Measurements from ENCODE around the gene SERINC3. TPM values are rescaled to one million over a fixed set of nuclear protein-coding genes. Genes with fewer than 3 reads are reported as not detected.

SERINC3 gene
- total and polyA plus RNA-seq, 2 donors, result 34.8 to 51.2 TPM

DNA sequence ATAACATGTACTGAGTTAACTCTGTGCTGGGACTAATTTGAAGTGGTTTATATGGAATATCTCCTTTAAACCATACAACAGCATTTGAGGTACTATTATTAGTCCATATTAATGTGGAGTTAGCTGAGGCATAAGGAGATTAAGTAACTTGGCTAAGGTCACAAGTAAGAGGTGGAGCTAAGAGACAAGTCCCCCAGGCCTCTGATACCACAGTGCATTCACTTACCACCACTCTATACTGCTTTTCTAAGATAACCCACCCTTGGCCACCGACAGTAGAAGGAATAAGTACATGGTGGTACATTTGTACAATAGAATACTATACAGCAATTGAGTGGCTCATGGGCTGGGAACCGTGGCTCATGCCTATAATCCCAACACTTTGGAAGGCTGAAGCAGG, 62.6 kb downstream of the SERINC3 start:
- no peak overlapping the region for H3K4me3 ChIP-seq (ENCODE audit: low read length in 2 of 2)
- no peaks in the 10 kb centered on the region for H3K4me1 ChIP-seq (ENCODE audit: control insufficient read depth in 2 of 2, insufficient read depth in 2 of 2, low read length in 2 of 2)
- WGBS, result 91% methylated on average over 2 of the region's 2 CpGs
- DNase-seq (ENCODE audit: low read depth in 6 of 9, low spot score in 9 of 9), result no peak
- H3K27ac ChIP-seq (ENCODE audit: low read depth in 1 of 2, low read length in 1 of 2), result no peak overlapping the region
- H3K9me3 ChIP-seq (ENCODE audit: control insufficient read depth in 2 of 2, insufficient read depth in 1 of 2, low read length in 1 of 2), result no peaks in the 10 kb centered on the region
- H3K36me3 ChIP-seq (ENCODE audit: control insufficient read depth in 2 of 2, insufficient read depth in 2 of 2, low read length in 1 of 2), result no peaks in the 10 kb centered on the region
- H3K27me3 ChIP-seq (ENCODE audit: control insufficient read depth in 2 of 2, insufficient read depth in 1 of 2, low read length in 1 of 2), result no peaks in the 10 kb centered on the region

- no peaks in the 10 kb centered on the region for H3K4me1 ChIP-seq (ENCODE audit: control insufficient read depth in 2 of 2, insufficient read depth in 2 of 2, low read length in 2 of 2)
- DNase-seq (ENCODE audit: low read depth in 6 of 9, low spot score in 9 of 9), result no peak
- WGBS, result 88% methylated on average over 6 of the region's 6 CpGs
- H3K4me3 ChIP-seq (ENCODE audit: low read length in 2 of 2), result no peak overlapping the region
- H3K27me3 ChIP-seq (ENCODE audit: control insufficient read depth in 2 of 2, insufficient read depth in 1 of 2, low read length in 1 of 2), result no peaks in the 10 kb centered on the region
- H3K9me3 ChIP-seq (ENCODE audit: control insufficient read depth in 2 of 2, insufficient read depth in 1 of 2, low read length in 1 of 2), result no peaks in the 10 kb centered on the region
- no peaks in the 10 kb centered on the region for H3K36me3 ChIP-seq (ENCODE audit: control insufficient read depth in 2 of 2, insufficient read depth in 2 of 2, low read length in 1 of 2)
- no peak overlapping the region for H3K27ac ChIP-seq (ENCODE audit: low read depth in 1 of 2, low read length in 1 of 2)
Measured at GRCh38 chr20:44457016-44457415, 64.9 kb downstream of the SERINC3 start.

GRCh38 chr20:44456611-44457010, 65.3 kb downstream of the SERINC3 start:
- no peak overlapping the region for H3K4me3 ChIP-seq (ENCODE audit: low read length in 2 of 2)
- no peak for DNase-seq (ENCODE audit: low read depth in 6 of 9, low spot score in 9 of 9)
- no peaks in the 10 kb centered on the region for H3K4me1 ChIP-seq (ENCODE audit: control insufficient read depth in 2 of 2, insufficient read depth in 2 of 2, low read length in 2 of 2)
- no peaks in the 10 kb centered on the region for H3K36me3 ChIP-seq (ENCODE audit: control insufficient read depth in 2 of 2, insufficient read depth in 2 of 2, low read length in 1 of 2)
- no peaks in the 10 kb centered on the region for H3K9me3 ChIP-seq (ENCODE audit: control insufficient read depth in 2 of 2, insufficient read depth in 1 of 2, low read length in 1 of 2)
- 98% methylated on average over 8 of the region's 8 CpGs for WGBS
- no peaks in the 10 kb centered on the region for H3K27me3 ChIP-seq (ENCODE audit: control insufficient read depth in 2 of 2, insufficient read depth in 1 of 2, low read length in 1 of 2)
- H3K27ac ChIP-seq (ENCODE audit: low read depth in 1 of 2, low read length in 1 of 2), result no peak overlapping the region

- 74% methylated on average over 3 of the region's 3 CpGs for WGBS
Measured at GRCh38 chr20:44455126-44455525, 66.7 kb downstream of the SERINC3 start.

GRCh38 chr20:44454306-44454963, 67.4 kb downstream of the SERINC3 start:
- WGBS, result 94% methylated on average over 7 of the region's 7 CpGs
- DNase-seq (ENCODE audit: low read depth in 6 of 9, low spot score in 9 of 9), result no peak
- no peaks in the 10 kb centered on the region for H3K9me3 ChIP-seq (ENCODE audit: control insufficient read depth in 2 of 2, insufficient read depth in 1 of 2, low read length in 1 of 2)
- H3K27me3 ChIP-seq (ENCODE audit: control insufficient read depth in 2 of 2, insufficient read depth in 1 of 2, low read length in 1 of 2), result peaks cover 0 to 3% of the 10 kb centered on the region in 2 donors
- H3K27ac ChIP-seq (ENCODE audit: low read depth in 1 of 2, low read length in 1 of 2), result no peak overlapping the region
- no peak overlapping the region for H3K4me3 ChIP-seq (ENCODE audit: low read length in 2 of 2)
- no peaks in the 10 kb centered on the region for H3K4me1 ChIP-seq (ENCODE audit: control insufficient read depth in 2 of 2, insufficient read depth in 2 of 2, low read length in 2 of 2)
- H3K36me3 ChIP-seq (ENCODE audit: control insufficient read depth in 2 of 2, insufficient read depth in 2 of 2, low read length in 1 of 2), result no peaks in the 10 kb centered on the region

More at GRCh38 chr20:44455126-44455525, 66.7 kb downstream of the SERINC3 start:
- no peaks in the 10 kb centered on the region for H3K9me3 ChIP-seq (ENCODE audit: control insufficient read depth in 2 of 2, insufficient read depth in 1 of 2, low read length in 1 of 2)
- no peaks in the 10 kb centered on the region for H3K4me1 ChIP-seq (ENCODE audit: control insufficient read depth in 2 of 2, insufficient read depth in 2 of 2, low read length in 2 of 2)
- no peak overlapping the region for H3K27ac ChIP-seq (ENCODE audit: low read depth in 1 of 2, low read length in 1 of 2)
- H3K4me3 ChIP-seq (ENCODE audit: low read length in 2 of 2), result no peak overlapping the region
- no peak for DNase-seq (ENCODE audit: low read depth in 6 of 9, low spot score in 9 of 9)
- H3K36me3 ChIP-seq (ENCODE audit: control insufficient read depth in 2 of 2, insufficient read depth in 2 of 2, low read length in 1 of 2), result no peaks in the 10 kb centered on the region
- peaks cover 0 to 3% of the 10 kb centered on the region in 2 donors for H3K27me3 ChIP-seq (ENCODE audit: control insufficient read depth in 2 of 2, insufficient read depth in 1 of 2, low read length in 1 of 2)

GRCh38 chr20:44450903-44451450, 70.9 kb downstream of the SERINC3 start:
- Histone ChIP-seq H3K27ac (ENCODE audit: low read depth in 1 of 2, low read length in 1 of 2) (no peak overlapping the region), H3K4me3 (ENCODE audit: low read length in 2 of 2) (no peak overlapping the region), H3K4me1 (ENCODE audit: control insufficient read depth in 2 of 2, insufficient read depth in 2 of 2, low read length in 2 of 2) (no peaks in the 10 kb centered on the region), H3K27me3 (ENCODE audit: control insufficient read depth in 2 of 2, insufficient read depth in 1 of 2, low read length in 1 of 2) (peaks cover 0 to 3% of the 10 kb centered on the region in 2 donors), H3K36me3 (ENCODE audit: control insufficient read depth in 2 of 2, insufficient read depth in 2 of 2, low read length in 1 of 2) (no peaks in the 10 kb centered on the region), H3K9me3 (ENCODE audit: control insufficient read depth in 2 of 2, insufficient read depth in 1 of 2, low read length in 1 of 2) (no peaks in the 10 kb centered on the region)
- WGBS, result 86% methylated on average over 7 of the region's 7 CpGs
- DNase-seq (ENCODE audit: low read depth in 6 of 9, low spot score in 9 of 9), result no peak

GRCh38 chr20:44450281-44450889, 71.5 kb downstream of the SERINC3 start:
- 82% methylated on average over 3 of the region's 3 CpGs for WGBS
- DNase-seq (ENCODE audit: low read depth in 6 of 9, low spot score in 9 of 9), result no peak
- Histone ChIP-seq H3K27me3 (ENCODE audit: control insufficient read depth in 2 of 2, insufficient read depth in 1 of 2, low read length in 1 of 2) (peaks cover 0 to 3% of the 10 kb centered on the region in 2 donors), H3K4me1 (ENCODE audit: control insufficient read depth in 2 of 2, insufficient read depth in 2 of 2, low read length in 2 of 2) (no peaks in the 10 kb centered on the region), H3K9me3 (ENCODE audit: control insufficient read depth in 2 of 2, insufficient read depth in 1 of 2, low read length in 1 of 2) (no peaks in the 10 kb centered on the region), H3K36me3 (ENCODE audit: control insufficient read depth in 2 of 2, insufficient read depth in 2 of 2, low read length in 1 of 2) (no peaks in the 10 kb centered on the region), H3K4me3 (ENCODE audit: low read length in 2 of 2) (no peak overlapping the region), H3K27ac (ENCODE audit: low read depth in 1 of 2, low read length in 1 of 2) (no peak overlapping the region)

GRCh38 chr20:44449864-44450263, 72.0 kb downstream of the SERINC3 start:
- H3K27ac ChIP-seq (ENCODE audit: low read depth in 1 of 2, low read length in 1 of 2), result no peak overlapping the region
- no peaks in the 10 kb centered on the region for H3K36me3 ChIP-seq (ENCODE audit: control insufficient read depth in 2 of 2, insufficient read depth in 2 of 2, low read length in 1 of 2)
- H3K27me3 ChIP-seq (ENCODE audit: control insufficient read depth in 2 of 2, insufficient read depth in 1 of 2, low read length in 1 of 2), result peaks cover 0 to 3% of the 10 kb centered on the region in 2 donors
- no peaks in the 10 kb centered on the region for H3K9me3 ChIP-seq (ENCODE audit: control insufficient read depth in 2 of 2, insufficient read depth in 1 of 2, low read length in 1 of 2)
- no peak for DNase-seq (ENCODE audit: low read depth in 6 of 9, low spot score in 9 of 9)
- no peak overlapping the region for H3K4me3 ChIP-seq (ENCODE audit: low read length in 2 of 2)
- H3K4me1 ChIP-seq (ENCODE audit: control insufficient read depth in 2 of 2, insufficient read depth in 2 of 2, low read length in 2 of 2), result no peaks in the 10 kb centered on the region
- 89% methylated on average over 7 of the region's 7 CpGs for whole genome bisulfite sequencing

- Histone ChIP-seq H3K36me3 (ENCODE audit: control insufficient read depth in 2 of 2, insufficient read depth in 2 of 2, low read length in 1 of 2) (no peaks in the 10 kb centered on the region), H3K27me3 (ENCODE audit: control insufficient read depth in 2 of 2, insufficient read depth in 1 of 2, low read length in 1 of 2) (peaks cover 0 to 3% of the 10 kb centered on the region in 2 donors), H3K4me3 (ENCODE audit: low read length in 2 of 2) (no peak overlapping the region), H3K4me1 (ENCODE audit: control insufficient read depth in 2 of 2, insufficient read depth in 2 of 2, low read length in 2 of 2) (no peaks in the 10 kb centered on the region), H3K27ac (ENCODE audit: low read depth in 1 of 2, low read length in 1 of 2) (no peak overlapping the region), H3K9me3 (ENCODE audit: control insufficient read depth in 2 of 2, insufficient read depth in 1 of 2, low read length in 1 of 2) (no peaks in the 10 kb centered on the region)
- DNase-seq (ENCODE audit: low read depth in 6 of 9, low spot score in 9 of 9), result peak in 3 of 9 donors; percentile 3 to 20 (median 10)
- WGBS, result 85% methylated on average over 9 of the region's 9 CpGs
Measured at GRCh38 chr20:44448753-44449546, 72.9 kb downstream of the SERINC3 start.

Data from thymus (tissue), 11 donors.